Aorta (tissue), 5 donors: Measurements from ENCODE around the gene VSX1. TPM values are rescaled to one million over a fixed set of nuclear protein-coding genes. Genes with fewer than 3 reads are reported as not detected.

Experiments used
- ATAC-seq: fragments of 200-7000 bp; cut with Tn5 transposase; one replicate; pipeline ENCODE4 v1.9.1; 2022; ENCODE audit warnings: moderate library complexity; ENCODE audit not compliant: low FRiP score
- DNase-seq, 2 donors: peaks; one replicate each; pipeline ENCODE4 v3.0.0-alpha.2; 2020
- H3K27ac ChIP-seq, 2 donors: one replicate each; pipeline ENCODE4 v1.5.1; 2013; ENCODE audit warnings: low read length in 2 of 2, mild to moderate bottlenecking in 2 of 2, moderate library complexity in 2 of 2, control low read depth in 1 of 2, inconsistent platforms in 1 of 2, low read depth in 1 of 2
- H3K27me3 ChIP-seq, 2 donors: one replicate each; pipeline ENCODE4 v1.6.1; 2013; ENCODE audit warnings: control low read depth in 1 of 2, low read length in 1 of 2, mild to moderate bottlenecking in 1 of 2, moderate library complexity in 1 of 2; ENCODE audit not compliant: insufficient read depth in 2 of 2, control insufficient read depth in 1 of 2
- H3K36me3 ChIP-seq, 2 donors: one replicate each; pipeline ENCODE4 v1.6.1; 2013; ENCODE audit warnings: control low read depth in 1 of 2, low read length in 1 of 2, mild to moderate bottlenecking in 1 of 2; ENCODE audit not compliant: insufficient read depth in 2 of 2, control insufficient read depth in 1 of 2
- H3K4me1 ChIP-seq, 2 donors: one replicate each; pipeline ENCODE4 v1.6.1; 2013; ENCODE audit warnings: low read length in 2 of 2, control low read depth in 1 of 2, mild to moderate bottlenecking in 1 of 2, moderate library complexity in 1 of 2; ENCODE audit not compliant: insufficient read depth in 2 of 2, control insufficient read depth in 1 of 2
- H3K4me3 ChIP-seq, 2 donors: one replicate each; pipeline ENCODE4 v1.5.1; 2013; ENCODE audit warnings: low read length in 2 of 2, control low read depth in 1 of 2, mild to moderate bottlenecking in 1 of 2
- H3K9me3 ChIP-seq: one replicate; pipeline ENCODE4 v1.6.1; 2013; ENCODE audit warnings: mild to moderate bottlenecking, low read length; ENCODE audit not compliant: control insufficient read depth
- WGBS, 2 donors: extraction: QIAGEN DNeasy Blood & Tissue Kit; methylation state at CpG; one replicate each; pipeline ENCODE4 v1.1.7; 2013; 5-methylcytosine and 5-hydroxymethylcytosine counted together
- intact Hi-C, 2 donors: fragments of 100-400 bp; cut with DNase I; formaldehyde crosslinking; loops; one replicate each; pipeline versions ENCODE4 v1.14.2 to v1.15.0; 2022
- polyA plus RNA-seq, 2 donors: library from polyadenylated mRNA; stranded (reverse); fragments of 200-250 nt; gene quantifications; one replicate each; pipeline ENCODE4 v1.2.3, GENCODE V29; 2013
- total RNA-seq, 2 donors: library from RNA; stranded (reverse); fragmentation: NEBNext Ultra II Directional; extraction: Animal tissue kit (Norgen Biotek cat#: 25700); gene quantifications; one replicate each; pipeline ENCODE4 v1.2.1, GENCODE V29; 2021
- donor health status: healthy with polysubstance abuse.
- donor health status: Bipolar disorder and iron deficiency.
- donor health status: DM: no; HTN: no; CAD: no.
- donor health status: DM: no; HTN: no; CAD: no.
- donor health status: DM: yes; HTN: yes; CAD: no.

VSX1 gene
- total and polyA plus RNA-seq, 4 donors, result not detected

GRCh38 chr20:25049261-25050060 is 32.5 kb downstream of the VSX1 start:
- Histone ChIP-seq H3K27me3 (no peaks in the 10 kb centered on the region), H3K4me3 (no peak overlapping the region), H3K27ac (peak overlapping the region in 1 of 2 donors; percentile 36), H3K4me1 (peaks cover 11 to 12% of the 10 kb centered on the region in 2 donors), H3K36me3 (no peaks in the 10 kb centered on the region), H3K9me3 (no peaks in the 10 kb centered on the region)
- DNase-seq (peak; percentile 45 to 51), ATAC-seq (no peak)
- intact Hi-C loops, result loop anchor here in 1 of 2 donors (5.0 kb wide), 1 partner anchor 198 kb away; the partner anchor contains the start of gene PYGB
- 17 to 22% methylated on average over 16 of the region's 16 CpGs for WGBS, 2 donors

- 36 to 39% methylated on average over 8 of the region's 8 CpGs for WGBS, 2 donors
- Histone ChIP-seq H3K4me3 (no peak overlapping the region), H3K27me3 (no peaks in the 10 kb centered on the region), H3K36me3 (no peaks in the 10 kb centered on the region), H3K27ac (no peak overlapping the region), H3K9me3 (no peaks in the 10 kb centered on the region), H3K4me1 (peaks cover 8 to 13% of the 10 kb centered on the region in 2 donors)
- DNase-seq (peak; percentile 31 to 42), ATAC-seq (no peak)
- intact Hi-C loops, result no loop called here
These were observed 33.4 kb downstream of the VSX1 start for GRCh38 chr20:25048519-25048952.

DNA sequence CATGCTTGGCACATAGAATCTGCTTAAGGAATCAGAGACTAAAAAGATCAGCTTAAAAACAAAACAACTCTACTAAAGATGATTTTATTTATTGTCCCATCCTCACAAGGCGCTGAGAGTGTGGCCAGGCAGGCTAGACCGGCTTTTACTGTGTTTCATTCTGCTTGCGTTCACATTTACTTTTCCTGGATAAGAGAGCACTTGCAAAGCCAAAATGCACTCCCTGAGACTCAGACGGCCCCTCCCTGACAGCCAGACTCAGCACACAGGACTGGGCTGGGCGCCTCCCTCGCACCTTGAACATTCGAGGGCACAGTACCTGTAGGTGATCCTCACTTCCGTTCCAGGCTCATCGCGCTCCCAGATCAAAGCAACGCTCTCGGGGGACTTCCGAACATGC is 34.2 kb downstream of the VSX1 start:
- WGBS, 2 donors, result 53 to 56% methylated on average over 13 of the region's 13 CpGs
- Histone ChIP-seq H3K4me3 (no peak overlapping the region), H3K27ac (no peak overlapping the region), H3K36me3 (no peaks in the 10 kb centered on the region), H3K27me3 (no peaks in the 10 kb centered on the region), H3K4me1 (peaks cover 8 to 13% of the 10 kb centered on the region in 2 donors), H3K9me3 (no peaks in the 10 kb centered on the region)
- DNase-seq (peak; percentile 24 to 61), ATAC-seq (no peak)
- intact Hi-C loops, result no loop called here

- DNase-seq (peak; percentile 23 to 53), ATAC-seq (no peak)
- H3K9me3 ChIP-seq, result no peaks in the 10 kb centered on the region
- 71 to 78% methylated on average over 21 of the region's 21 CpGs for WGBS, 2 donors
- no peak overlapping the region for H3K27ac ChIP-seq
- H3K4me1 ChIP-seq, result peaks cover 3 to 13% of the 10 kb centered on the region in 2 donors
- H3K27me3 ChIP-seq, result no peaks in the 10 kb centered on the region
- H3K36me3 ChIP-seq, result no peaks in the 10 kb centered on the region
- intact Hi-C loops, result no loop called here
- H3K4me3 ChIP-seq, result no peak overlapping the region
These were observed 34.9 kb downstream of the VSX1 start for GRCh38 chr20:25046736-25047666.

- WGBS, 2 donors, result 39% methylated on average over 14 of the region's 14 CpGs
- Histone ChIP-seq H3K27me3 (no peaks in the 10 kb centered on the region), H3K4me1 (peaks cover 3 to 7% of the 10 kb centered on the region in 2 donors), H3K36me3 (no peaks in the 10 kb centered on the region), H3K4me3 (no peak overlapping the region), H3K27ac (peak overlapping the region in 1 of 2 donors; percentile 4), H3K9me3 (no peaks in the 10 kb centered on the region)
- intact Hi-C loops, result no loop called here
- ATAC-seq (peak; percentile 26), DNase-seq (peak; percentile 54 to 69)
These were observed 35.7 kb downstream of the VSX1 start for GRCh38 chr20:25046181-25046641.

DNA sequence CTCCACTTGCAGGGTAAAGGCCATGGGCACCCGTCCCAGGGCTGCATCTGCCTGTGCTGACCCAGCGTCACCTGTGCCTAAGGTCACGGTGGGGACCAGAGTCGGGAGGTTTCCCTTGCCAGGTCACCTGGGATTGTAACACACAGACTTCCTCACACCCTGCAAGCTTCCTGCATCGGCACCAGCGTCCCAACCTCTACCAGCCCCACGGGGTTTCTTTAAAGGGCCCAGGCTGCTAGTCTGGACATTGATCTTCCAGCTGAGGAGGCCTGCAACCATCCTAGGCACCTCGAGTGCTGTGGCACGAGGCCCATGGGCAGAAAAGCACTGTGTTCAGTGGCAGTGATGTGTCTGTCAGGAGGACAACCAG is 36.6 kb downstream of the VSX1 start:
- Histone ChIP-seq H3K36me3 (no peaks in the 10 kb centered on the region), H3K4me1 (peaks cover 3 to 5% of the 10 kb centered on the region in 2 donors), H3K27me3 (no peaks in the 10 kb centered on the region), H3K4me3 (no peak overlapping the region), H3K27ac (peak overlapping the region in 1 of 2 donors; percentile 82), H3K9me3 (no peaks in the 10 kb centered on the region)
- DNase-seq (peak; percentile 40 to 62), ATAC-seq (no peak)
- intact Hi-C loops, result no loop called here
- 36 to 39% methylated on average over 9 of the region's 9 CpGs for WGBS, 2 donors

DNA sequence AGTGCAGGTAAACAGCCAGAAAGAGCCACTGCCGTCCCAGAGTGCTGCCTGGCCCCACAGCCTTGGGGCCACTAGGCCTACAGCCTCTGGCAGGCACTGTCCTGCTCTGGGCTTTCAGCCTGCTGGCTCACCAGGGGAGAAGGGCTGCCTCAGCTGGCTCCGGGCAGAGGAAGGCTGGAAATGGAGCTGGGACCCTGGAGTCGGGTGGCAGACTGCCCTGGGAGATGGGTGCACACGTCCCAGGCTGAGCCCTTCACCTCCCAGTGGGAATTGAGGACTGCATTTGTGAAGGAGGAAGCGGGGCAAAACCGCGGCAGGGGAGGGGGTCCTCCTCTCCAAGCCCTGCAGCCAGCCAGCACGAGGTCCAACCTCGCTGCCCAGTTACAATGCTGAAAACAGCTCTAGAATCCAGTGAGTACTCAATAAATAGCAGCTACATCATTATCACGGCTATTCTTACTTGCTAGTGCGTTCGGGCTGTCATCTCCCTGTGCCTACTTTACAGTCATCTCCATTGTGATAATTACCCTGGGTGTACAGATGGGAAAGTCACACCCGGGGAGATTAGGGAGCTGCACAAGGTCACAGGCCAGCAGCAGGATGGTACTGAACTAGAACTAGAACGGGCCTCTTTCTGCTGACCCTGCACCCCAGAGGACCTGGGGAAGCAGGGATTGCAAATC is 37.1 kb downstream of the VSX1 start:
- ATAC-seq (peak; percentile 20), DNase-seq (peak; percentile 67 to 71)
- H3K4me1 ChIP-seq, result peaks cover 3 to 5% of the 10 kb centered on the region in 2 donors
- no peak overlapping the region for H3K4me3 ChIP-seq
- H3K36me3 ChIP-seq, result no peaks in the 10 kb centered on the region
- H3K27me3 ChIP-seq, result no peaks in the 10 kb centered on the region
- no peaks in the 10 kb centered on the region for H3K9me3 ChIP-seq
- intact Hi-C loops, result loop anchor here in 1 of 2 donors (5.0 kb wide), 1 partner anchor 192 kb away; no protein-coding TSS in a partner anchor
- WGBS, 2 donors, result 5 to 9% methylated on average over 14 of the region's 14 CpGs
- peak overlapping the region; percentile 2 to 82 for H3K27ac ChIP-seq

DNA sequence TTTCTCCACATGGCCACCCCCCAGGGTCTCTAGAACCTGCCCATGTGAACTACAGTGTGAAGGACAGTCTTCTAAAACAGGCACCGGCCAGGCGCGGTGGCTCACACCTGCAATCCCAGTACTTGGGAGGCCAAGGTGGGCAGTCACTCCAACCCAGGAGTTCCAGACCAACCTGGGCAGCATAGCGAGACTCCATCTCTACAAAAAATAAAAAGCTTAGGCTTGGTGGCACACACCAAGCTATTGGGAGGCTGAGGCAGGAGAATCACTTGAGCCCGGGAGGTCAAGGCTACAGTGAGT is 37.7 kb downstream of the VSX1 start:
- peaks cover 3 to 5% of the 10 kb centered on the region in 2 donors for H3K4me1 ChIP-seq
- no peak for ATAC-seq
- intact Hi-C loops, result loop anchor here in 1 of 2 donors (5.0 kb wide), 1 partner anchor 193 kb away; no protein-coding TSS in a partner anchor
- no peaks in the 10 kb centered on the region for H3K36me3 ChIP-seq
- no peaks in the 10 kb centered on the region for H3K27me3 ChIP-seq
- H3K27ac ChIP-seq, result peak overlapping the region in 1 of 2 donors; percentile 82
- peak; percentile 34 to 46 for DNase-seq
- no peaks in the 10 kb centered on the region for H3K9me3 ChIP-seq
- 89 to 93% methylated on average over 5 of the region's 5 CpGs for WGBS, 2 donors
- no peak overlapping the region for H3K4me3 ChIP-seq
